Skin epidermis (tissue), 12 donors: ENCODE data around the gene ZNF700.
A peak's percentile ranks its signal among the peaks of the same experiment; 100 is the strongest.
"Not testable (repeated sequence)": the region's sequence is repeated elsewhere in the genome, so short reads cannot be mapped to it uniquely, and the experiment has no call there.

Experiments
- H3K27ac ChIP-seq, 21 experiments: fragments of 200-600 bp; sonication (generic) in 11 of 21; one replicate each; pipeline ENCODE4 v1.5.0; 2020; ENCODE audit warnings: mild to moderate bottlenecking in 3 of 21, inconsistent platforms in 2 of 21, moderate library complexity in 2 of 21
- H3K4me3 ChIP-seq, 7 experiments: fragments of 200-600 bp; sonication (generic) in 2 of 7; one replicate each; pipeline ENCODE4 v1.5.0; 2020; ENCODE audit warnings: inconsistent platforms in 2 of 7, mild to moderate bottlenecking in 2 of 7, moderate library complexity in 1 of 7

The ZNF700 gene

GRCh38 chr19:11982526-11982925 lies 57.6 kb downstream of the ZNF700 start:
- Histone ChIP-seq H3K27ac (no peak overlapping the region), H3K4me3 (no peak overlapping the region)

GRCh38 chr19:11984986-11985385 lies 60.1 kb downstream of the ZNF700 start:
- no peak overlapping the region for H3K27ac ChIP-seq
- H3K4me3 ChIP-seq, result no peak overlapping the region

- Histone ChIP-seq H3K4me3 (peak overlapping the region in 2 of 7 experiments; percentile 55 to 83), H3K27ac (no peak overlapping the region)
Observed at GRCh38 chr19:11986754-11987153, 61.8 kb downstream of the ZNF700 start.

GRCh38 chr19:11987405-11988281 lies 62.7 kb downstream of the ZNF700 start:
- Histone ChIP-seq H3K27ac (peak overlapping the region in 20 of 21 experiments; percentile 65 to 89 (median 82)), H3K4me3 (peak overlapping the region; percentile 55 to 83 (median 68))

- H3K4me3 ChIP-seq, result peak overlapping the region in 5 of 7 experiments; percentile 55 to 83 (median 66)
Observed at GRCh38 chr19:11989112-11989456, 64.2 kb downstream of the ZNF700 start.

GRCh38 chr19:11991921-11992320 lies 67.0 kb downstream of the ZNF700 start:
- not testable (repeated sequence) for H3K27ac ChIP-seq, H3K4me3 ChIP-seq

More at GRCh38 chr19:11989112-11989456, 64.2 kb downstream of the ZNF700 start:
- H3K27ac ChIP-seq, result peak overlapping the region in 2 of 21 experiments; percentile 88 to 89

- Histone ChIP-seq H3K4me3 (no peak overlapping the region), H3K27ac (no peak overlapping the region)
Observed at GRCh38 chr19:11995174-11995573, 70.3 kb downstream of the ZNF700 start.
